Liver (tissue), 3 donors: ENCODE measurements around the gene C11orf97.

Experiments used
- EGR1 ChIP-seq, 2 donors: IDR thresholded peaks; 2 replicates each; pipeline ENCODE4 v1.6.1; 2016 to 2018; ENCODE audit warnings: antibody characterized with exemption in 2 of 2, low read depth in 2 of 2
- FOXA1 ChIP-seq: IDR thresholded peaks from 2 replicates; pipeline ENCODE4 v1.6.1; 2016; ENCODE audit warnings: antibody characterized with exemption
- FOXA2 ChIP-seq: IDR thresholded peaks from 2 replicates; pipeline ENCODE4 v1.6.1; 2016; ENCODE audit warnings: antibody characterized with exemption
- GABPA ChIP-seq, 2 donors: IDR thresholded peaks in 1 of 2; conservative IDR thresholded peaks in 1 of 2; 2 replicates each; pipeline ENCODE4 v1.6.1; 2016; ENCODE audit warnings: antibody characterized with exemption in 2 of 2, mild to moderate bottlenecking in 1 of 2, moderate library complexity in 1 of 2
- JUND ChIP-seq, 2 donors: IDR thresholded peaks; 2 replicates each; pipeline ENCODE4 v1.6.1; 2016; ENCODE audit warnings: antibody characterized with exemption in 2 of 2
- NR2F2 ChIP-seq: IDR thresholded peaks from 2 replicates; pipeline ENCODE4 v1.6.1; 2016; ENCODE audit warnings: antibody characterized with exemption
- RAD21 ChIP-seq, 2 donors: IDR thresholded peaks; 2 replicates each; pipeline ENCODE4 v1.6.1; 2016; ENCODE audit warnings: antibody characterized with exemption in 2 of 2, mild to moderate bottlenecking in 2 of 2
- SP1 ChIP-seq: IDR thresholded peaks from 2 replicates; pipeline ENCODE4 v1.6.1; 2018; ENCODE audit warnings: antibody characterized with exemption, mild to moderate bottlenecking
- TAF1 ChIP-seq: conservative IDR thresholded peaks from 2 replicates; pipeline ENCODE4 v1.6.1; 2016; ENCODE audit warnings: antibody characterized with exemption, mild to moderate bottlenecking
- TF ChIP-seq, protein P1 (sequence below): fragments of 150-350 bp; IDR thresholded peaks from 2 replicates; pipeline ENCODE4 v1.5.1; 2017; ENCODE audit warnings: improper control_type of control experiment, low read depth, low read length; ENCODE audit not compliant: missing input control
- TF ChIP-seq, protein P2 (sequence below): IDR thresholded peaks from 2 replicates; pipeline ENCODE4 v1.6.1; 2016; ENCODE audit warnings: antibody characterized with exemption, mild to moderate bottlenecking
- TF ChIP-seq, protein P3 (sequence below): IDR thresholded peaks from 2 replicates; pipeline ENCODE4 v1.6.1; 2016; ENCODE audit warnings: antibody characterized with exemption
- TF ChIP-seq, protein P4 (sequence below): IDR thresholded peaks from 2 replicates; pipeline ENCODE4 v1.6.1; 2016; ENCODE audit warnings: antibody characterized with exemption
- TF ChIP-seq, protein P5 (sequence below): IDR thresholded peaks from 2 replicates; pipeline ENCODE4 v1.6.1; 2016; ENCODE audit warnings: antibody characterized with exemption
- donor health status: healthy.
- donor health status: healthy.

DNA sequence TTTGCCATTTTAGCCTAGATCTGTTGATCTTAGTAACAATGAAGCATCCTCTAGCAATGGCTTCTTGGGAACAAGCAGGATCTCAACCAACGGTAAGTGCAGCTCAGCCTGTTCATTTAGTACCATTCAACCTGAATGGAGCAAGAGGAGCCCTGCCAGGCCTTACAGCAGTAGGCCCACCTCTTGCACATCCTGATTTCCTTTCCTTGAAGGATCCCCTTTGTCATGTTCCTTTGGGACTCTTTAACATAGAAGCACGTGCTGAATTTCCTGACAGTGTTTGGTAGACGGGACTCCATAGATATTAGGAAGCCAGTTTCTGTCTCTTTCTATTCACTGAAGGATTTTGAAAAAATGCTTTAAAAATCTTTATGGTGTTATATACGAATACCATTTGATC is 56.5 kb downstream of the C11orf97 start:
- TF ChIP-seq, protein P1, sequence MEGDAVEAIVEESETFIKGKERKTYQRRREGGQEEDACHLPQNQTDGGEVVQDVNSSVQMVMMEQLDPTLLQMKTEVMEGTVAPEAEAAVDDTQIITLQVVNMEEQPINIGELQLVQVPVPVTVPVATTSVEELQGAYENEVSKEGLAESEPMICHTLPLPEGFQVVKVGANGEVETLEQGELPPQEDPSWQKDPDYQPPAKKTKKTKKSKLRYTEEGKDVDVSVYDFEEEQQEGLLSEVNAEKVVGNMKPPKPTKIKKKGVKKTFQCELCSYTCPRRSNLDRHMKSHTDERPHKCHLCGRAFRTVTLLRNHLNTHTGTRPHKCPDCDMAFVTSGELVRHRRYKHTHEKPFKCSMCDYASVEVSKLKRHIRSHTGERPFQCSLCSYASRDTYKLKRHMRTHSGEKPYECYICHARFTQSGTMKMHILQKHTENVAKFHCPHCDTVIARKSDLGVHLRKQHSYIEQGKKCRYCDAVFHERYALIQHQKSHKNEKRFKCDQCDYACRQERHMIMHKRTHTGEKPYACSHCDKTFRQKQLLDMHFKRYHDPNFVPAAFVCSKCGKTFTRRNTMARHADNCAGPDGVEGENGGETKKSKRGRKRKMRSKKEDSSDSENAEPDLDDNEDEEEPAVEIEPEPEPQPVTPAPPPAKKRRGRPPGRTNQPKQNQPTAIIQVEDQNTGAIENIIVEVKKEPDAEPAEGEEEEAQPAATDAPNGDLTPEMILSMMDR = no peak
- TF ChIP-seq, protein P2, sequence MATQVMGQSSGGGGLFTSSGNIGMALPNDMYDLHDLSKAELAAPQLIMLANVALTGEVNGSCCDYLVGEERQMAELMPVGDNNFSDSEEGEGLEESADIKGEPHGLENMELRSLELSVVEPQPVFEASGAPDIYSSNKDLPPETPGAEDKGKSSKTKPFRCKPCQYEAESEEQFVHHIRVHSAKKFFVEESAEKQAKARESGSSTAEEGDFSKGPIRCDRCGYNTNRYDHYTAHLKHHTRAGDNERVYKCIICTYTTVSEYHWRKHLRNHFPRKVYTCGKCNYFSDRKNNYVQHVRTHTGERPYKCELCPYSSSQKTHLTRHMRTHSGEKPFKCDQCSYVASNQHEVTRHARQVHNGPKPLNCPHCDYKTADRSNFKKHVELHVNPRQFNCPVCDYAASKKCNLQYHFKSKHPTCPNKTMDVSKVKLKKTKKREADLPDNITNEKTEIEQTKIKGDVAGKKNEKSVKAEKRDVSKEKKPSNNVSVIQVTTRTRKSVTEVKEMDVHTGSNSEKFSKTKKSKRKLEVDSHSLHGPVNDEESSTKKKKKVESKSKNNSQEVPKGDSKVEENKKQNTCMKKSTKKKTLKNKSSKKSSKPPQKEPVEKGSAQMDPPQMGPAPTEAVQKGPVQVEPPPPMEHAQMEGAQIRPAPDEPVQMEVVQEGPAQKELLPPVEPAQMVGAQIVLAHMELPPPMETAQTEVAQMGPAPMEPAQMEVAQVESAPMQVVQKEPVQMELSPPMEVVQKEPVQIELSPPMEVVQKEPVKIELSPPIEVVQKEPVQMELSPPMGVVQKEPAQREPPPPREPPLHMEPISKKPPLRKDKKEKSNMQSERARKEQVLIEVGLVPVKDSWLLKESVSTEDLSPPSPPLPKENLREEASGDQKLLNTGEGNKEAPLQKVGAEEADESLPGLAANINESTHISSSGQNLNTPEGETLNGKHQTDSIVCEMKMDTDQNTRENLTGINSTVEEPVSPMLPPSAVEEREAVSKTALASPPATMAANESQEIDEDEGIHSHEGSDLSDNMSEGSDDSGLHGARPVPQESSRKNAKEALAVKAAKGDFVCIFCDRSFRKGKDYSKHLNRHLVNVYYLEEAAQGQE = no peak
- TF ChIP-seq TAF1 (no peak), FOXA2 (no peak), JUND (IDR thresholded peaks at IDR 0.05) (no peak), GABPA (IDR thresholded peaks at IDR 0.05 in 1 of 2, conservative IDR thresholded peaks at IDR 0.05 in 1 of 2) (no peak), RAD21 (IDR thresholded peaks at IDR 0.05) (no peak), SP1 (no peak), FOXA1 (no peak), NR2F2 (no peak), EGR1 (IDR thresholded peaks at IDR 0.05; ENCODE audit: low read depth in 2 of 2) (no peak)
- TF ChIP-seq, protein P3, sequence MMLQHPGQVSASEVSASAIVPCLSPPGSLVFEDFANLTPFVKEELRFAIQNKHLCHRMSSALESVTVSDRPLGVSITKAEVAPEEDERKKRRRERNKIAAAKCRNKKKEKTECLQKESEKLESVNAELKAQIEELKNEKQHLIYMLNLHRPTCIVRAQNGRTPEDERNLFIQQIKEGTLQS = no peak
- TF ChIP-seq, protein P4, sequence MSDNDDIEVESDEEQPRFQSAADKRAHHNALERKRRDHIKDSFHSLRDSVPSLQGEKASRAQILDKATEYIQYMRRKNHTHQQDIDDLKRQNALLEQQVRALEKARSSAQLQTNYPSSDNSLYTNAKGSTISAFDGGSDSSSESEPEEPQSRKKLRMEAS = no peak
- TF ChIP-seq, protein P5, sequence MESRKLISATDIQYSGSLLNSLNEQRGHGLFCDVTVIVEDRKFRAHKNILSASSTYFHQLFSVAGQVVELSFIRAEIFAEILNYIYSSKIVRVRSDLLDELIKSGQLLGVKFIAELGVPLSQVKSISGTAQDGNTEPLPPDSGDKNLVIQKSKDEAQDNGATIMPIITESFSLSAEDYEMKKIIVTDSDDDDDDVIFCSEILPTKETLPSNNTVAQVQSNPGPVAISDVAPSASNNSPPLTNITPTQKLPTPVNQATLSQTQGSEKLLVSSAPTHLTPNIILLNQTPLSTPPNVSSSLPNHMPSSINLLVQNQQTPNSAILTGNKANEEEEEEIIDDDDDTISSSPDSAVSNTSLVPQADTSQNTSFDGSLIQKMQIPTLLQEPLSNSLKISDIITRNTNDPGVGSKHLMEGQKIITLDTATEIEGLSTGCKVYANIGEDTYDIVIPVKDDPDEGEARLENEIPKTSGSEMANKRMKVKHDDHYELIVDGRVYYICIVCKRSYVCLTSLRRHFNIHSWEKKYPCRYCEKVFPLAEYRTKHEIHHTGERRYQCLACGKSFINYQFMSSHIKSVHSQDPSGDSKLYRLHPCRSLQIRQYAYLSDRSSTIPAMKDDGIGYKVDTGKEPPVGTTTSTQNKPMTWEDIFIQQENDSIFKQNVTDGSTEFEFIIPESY = no peak
